Activated T-cell treated with anti-CD3 and anti-CD28 coated beads for 48 hours (primary cell): ENCODE results near the gene CASP8.
A peak's percentile ranks its signal among the peaks of the same experiment; 100 is the strongest.

Experiments
- DNase-seq: peaks from one replicate; pipeline ENCODE4 v3.0.0-alpha.2; 2020; ENCODE audit warnings: low read depth

CASP8 gene

DNA sequence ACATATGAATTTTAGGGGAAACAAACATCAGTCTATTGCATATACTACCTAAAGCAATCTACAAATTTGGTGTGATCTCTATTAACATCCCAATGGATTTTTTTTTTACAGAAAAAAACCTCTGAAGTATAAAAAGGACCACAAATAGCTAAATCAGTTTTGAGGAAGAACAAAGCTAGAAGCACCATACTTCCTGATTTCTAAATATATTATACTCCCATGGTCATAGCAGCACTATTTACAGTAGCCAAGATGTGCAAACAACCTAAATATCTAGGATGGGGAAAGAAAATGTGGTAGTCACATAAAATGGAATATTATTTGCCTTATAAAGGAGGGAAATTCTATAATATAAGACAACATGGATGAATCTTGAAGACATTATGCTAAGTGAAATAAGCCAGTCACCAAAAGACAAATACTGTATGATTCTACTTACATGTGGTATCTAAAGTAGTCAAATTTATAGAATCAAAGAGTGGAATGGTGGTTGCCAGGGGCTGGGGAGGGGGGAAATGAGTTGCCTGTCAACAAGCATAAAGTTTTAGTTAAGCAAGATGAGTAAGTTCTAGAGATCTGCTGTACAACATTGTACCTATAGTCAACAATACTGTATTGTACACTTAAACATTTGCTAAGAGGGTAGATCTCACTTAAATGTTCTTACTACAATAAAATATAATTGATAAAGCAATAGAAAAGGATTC, 17.6 kb upstream of the CASP8 start:
- DNase-seq: no peak

DNA sequence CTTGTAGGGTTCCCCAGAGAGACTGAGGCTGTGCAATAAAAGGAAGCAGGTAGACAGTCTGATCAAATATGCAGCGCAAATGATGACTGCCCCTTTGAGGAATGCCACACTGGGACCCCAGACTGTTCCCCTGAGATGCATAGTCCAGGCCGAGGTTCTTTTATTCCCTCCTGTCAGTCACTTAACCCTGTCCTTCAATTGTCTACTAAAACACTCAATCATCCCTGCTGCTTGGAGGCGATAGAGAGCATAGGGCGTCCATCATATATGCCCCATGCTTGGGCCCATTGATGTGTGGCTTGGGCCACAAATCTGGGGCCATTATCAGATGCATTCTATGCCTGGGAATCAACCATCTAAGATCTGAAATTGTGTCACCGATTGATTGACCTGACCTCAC, 15.5 kb upstream of the CASP8 start:
- DNase-seq: no peak

DNA sequence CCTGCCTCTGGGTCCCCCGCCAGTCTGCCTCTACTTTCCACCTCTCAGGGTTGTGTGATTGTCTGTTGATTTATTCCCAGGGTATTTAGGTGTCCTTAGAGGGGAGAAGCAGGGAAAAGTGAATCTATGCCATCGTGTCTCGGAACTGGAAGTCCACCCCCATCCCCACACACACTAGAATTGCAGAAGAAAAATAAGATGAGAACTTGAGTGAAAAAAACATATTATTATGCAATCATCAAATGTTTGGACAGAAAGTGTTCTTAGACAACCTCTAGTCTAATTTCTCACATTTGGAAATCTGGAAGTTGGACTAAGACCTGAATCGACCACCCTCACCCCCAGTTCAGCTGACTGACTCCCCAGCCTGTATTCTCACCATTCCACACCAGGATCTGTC, 14.1 kb upstream of the CASP8 start:
- DNase-seq: no peak

DNA sequence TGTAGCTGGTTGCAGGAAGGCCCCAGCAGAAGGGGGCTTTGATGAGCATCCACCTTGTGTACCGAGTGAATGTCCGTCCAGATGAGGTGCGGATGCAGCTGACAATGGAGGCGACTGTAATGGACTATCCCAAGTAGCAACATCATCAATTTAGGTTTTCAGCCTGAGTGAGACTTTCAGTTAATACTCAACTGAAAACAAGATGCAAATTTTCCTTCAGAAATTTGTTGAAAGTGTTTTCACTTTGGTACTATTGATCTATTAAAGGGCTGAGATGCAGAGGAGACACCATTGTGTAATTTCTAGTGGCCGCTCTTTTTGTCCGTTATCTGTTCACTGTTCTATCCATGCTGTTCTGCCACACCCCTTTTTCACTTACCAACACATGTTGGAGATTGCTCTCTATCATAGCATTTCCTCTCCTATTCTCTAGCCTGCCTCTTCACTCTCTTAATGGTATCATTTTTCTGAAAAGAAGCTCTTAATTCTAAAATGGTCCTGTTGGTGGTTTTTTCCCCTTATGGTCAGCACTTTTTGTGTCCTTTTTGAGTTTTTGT, 12.0 kb upstream of the CASP8 start:
- no peak for DNase-seq

DNA sequence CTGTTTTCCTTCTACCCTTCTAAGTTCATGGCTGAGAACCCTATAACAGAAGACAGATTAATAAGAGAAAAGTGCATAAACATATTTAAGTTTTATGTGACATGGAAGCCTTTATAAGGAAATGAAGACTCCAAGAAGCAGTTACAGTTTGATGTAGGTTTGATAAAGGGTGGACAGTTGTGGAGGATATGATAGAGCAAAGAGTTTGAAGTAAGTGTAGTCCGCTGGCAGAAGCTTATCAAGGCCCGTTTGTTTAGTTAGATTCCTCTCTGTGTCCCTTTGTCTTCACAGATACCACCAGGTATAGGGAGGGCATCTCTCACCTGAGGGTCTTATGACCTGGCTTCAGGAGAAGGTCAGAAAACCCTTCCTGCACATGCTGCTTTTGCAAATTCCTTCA, 10.4 kb upstream of the CASP8 start:
- no peak for DNase-seq

DNA sequence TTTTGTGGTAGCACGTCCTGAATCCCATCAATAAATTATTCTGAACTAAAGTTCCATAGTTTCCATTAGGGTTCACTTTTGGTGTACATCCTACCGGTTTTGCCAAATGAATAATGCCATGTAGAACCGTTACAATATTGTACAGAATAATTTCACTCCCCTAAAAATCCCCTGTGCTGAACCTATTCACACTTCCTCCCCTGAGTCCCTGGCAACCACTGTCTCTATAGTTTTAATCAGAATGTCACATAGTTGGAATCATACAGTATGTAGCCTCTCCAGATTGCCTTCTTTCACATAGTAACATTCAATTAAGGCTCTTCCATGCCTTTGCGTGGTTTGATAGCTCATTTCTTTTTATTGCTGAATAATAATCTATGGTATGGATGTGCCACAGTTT, 9.6 kb upstream of the CASP8 start:
- DNase-seq: no peak

DNA sequence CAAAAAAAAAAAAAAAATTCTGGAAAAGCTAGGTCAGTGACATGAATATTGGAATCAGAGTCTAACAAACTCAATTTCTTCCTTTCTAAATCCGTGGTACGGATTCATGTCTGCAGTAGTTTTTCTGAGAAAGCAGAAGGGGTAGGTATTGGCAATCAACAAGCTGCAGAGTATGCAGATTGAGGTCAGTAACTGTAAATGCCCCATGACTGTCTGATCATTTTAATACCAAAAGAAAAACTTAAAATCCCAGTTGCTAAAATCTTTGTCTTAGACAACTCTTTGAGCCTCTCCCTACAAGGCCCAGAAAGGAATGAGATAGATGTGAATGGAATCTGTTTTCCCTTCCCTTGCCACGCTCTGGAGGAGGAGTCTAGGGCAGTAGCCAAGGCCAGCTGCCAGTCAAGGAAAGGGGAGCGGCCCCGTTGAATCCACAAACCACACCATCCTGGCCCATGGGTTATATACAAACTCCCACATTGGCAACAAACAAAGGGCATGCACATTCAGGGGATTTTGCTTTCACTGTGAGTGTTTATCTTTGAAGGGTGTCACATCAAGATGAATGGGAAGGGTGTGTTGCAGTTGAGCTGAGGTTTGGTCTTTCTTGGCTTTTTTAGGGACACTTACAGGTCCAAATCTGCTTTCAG, 6.1 kb upstream of the CASP8 start:
- no peak for DNase-seq

DNA sequence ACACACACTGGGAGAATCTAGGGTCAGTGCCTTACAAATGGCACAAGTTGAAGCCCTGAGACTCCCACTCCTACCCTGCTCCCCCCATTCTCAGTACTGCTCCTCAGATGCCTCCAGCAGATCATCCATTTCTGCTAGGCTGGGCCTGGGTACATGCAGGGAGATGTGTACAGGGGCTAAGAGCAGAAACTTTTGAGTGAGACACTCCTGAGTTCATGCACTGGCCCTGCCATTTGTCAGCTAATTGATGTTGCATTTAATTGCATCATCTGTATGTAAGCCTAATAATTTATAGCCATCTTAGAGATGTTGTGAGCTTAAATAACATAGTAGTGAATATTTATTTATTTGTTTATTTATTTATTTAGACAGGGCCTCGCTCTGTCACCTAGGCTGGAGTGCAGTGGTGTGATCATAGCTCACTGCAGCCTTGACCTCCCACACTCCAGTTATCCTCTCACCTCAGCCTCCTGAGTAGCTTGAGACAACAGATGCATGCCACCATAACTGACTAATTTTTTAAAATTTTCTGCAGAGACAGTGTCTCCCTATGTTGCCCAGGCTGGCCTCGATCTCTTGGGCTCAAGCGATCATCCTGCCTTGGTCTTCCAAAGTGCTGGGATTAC, 4.8 kb upstream of the CASP8 start:
- no peak for DNase-seq

DNA sequence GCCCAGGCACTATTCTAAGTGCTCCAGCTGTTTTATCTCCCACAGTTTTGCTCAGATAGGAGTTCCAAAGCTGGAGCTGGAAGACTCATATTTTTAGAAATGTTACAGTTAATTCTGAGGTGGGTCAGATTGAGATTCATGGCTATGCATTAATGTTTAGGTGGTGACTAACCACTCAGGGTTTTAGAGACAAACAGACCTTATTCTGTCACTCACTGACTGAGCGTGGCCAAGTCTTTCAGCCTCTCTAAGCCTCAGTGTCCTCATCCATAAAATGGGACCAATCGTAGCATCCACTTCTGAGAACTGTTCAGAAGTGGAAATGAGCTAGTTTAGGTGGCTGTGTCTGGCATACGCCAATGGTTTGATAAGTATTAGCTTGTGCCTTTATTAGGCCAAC, 4.3 kb upstream of the CASP8 start:
- DNase-seq: no peak

DNA sequence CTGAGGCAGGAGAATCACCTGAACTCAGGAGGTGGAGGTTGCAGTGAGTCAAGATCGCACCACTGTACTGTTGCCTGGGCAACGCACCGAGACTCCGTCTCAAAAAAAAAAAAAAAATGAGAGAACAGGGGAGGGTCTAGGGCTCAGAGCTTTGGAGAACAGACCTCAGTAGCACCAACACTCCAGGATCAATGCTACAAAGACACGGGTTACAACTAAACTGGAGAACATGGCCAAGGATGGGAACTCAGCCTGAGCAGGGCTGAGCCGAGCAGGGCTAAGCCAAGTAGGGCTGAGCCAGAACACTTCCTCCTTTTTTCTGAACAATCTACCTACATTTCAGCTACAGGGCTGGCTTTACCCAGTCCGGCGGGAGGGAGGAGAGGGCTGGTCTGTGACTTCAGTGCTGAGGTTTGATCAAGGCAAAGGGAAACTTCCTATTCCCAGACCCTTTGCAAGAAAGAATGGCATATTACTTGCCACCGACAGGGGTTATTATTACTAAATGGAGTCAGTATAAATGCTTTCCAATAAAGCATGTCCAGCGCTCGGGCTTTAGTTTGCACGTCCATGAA, 2.9 kb upstream of the CASP8 start:
- DNase-seq: peak; percentile 26

DNA sequence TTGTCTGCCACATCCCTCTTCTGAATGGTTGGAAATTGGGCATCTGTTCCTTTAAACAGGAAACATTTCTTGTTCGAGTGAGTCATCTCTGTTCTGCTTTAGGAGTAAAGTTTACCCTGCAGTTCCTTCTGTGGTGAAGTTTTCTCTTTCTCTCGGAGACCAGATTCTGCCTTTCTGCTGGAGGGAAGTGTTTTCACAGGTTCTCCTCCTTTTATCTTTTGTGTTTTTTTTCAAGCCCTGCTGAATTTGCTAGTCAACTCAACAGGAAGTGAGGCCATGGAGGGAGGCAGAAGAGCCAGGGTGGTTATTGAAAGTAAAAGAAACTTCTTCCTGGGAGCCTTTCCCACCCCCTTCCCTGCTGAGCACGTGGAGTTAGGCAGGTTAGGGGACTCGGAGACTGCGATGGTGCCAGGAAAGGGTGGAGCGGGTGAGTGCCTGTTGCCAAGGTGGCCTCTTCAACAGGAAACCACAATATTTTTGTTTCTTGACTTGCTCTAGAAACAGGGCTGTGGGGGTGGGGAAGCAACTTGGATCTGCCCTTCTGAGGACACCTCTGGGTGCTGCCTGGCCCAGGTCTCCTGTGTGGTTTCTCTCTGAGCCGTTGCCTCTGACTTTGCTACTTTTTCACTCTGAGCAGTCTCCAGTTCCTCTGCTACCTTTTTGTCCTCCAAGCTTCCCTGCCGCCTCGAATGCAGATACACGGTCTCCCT, 2.2 kb upstream of the CASP8 start:
- peak; percentile 80 for DNase-seq

DNA sequence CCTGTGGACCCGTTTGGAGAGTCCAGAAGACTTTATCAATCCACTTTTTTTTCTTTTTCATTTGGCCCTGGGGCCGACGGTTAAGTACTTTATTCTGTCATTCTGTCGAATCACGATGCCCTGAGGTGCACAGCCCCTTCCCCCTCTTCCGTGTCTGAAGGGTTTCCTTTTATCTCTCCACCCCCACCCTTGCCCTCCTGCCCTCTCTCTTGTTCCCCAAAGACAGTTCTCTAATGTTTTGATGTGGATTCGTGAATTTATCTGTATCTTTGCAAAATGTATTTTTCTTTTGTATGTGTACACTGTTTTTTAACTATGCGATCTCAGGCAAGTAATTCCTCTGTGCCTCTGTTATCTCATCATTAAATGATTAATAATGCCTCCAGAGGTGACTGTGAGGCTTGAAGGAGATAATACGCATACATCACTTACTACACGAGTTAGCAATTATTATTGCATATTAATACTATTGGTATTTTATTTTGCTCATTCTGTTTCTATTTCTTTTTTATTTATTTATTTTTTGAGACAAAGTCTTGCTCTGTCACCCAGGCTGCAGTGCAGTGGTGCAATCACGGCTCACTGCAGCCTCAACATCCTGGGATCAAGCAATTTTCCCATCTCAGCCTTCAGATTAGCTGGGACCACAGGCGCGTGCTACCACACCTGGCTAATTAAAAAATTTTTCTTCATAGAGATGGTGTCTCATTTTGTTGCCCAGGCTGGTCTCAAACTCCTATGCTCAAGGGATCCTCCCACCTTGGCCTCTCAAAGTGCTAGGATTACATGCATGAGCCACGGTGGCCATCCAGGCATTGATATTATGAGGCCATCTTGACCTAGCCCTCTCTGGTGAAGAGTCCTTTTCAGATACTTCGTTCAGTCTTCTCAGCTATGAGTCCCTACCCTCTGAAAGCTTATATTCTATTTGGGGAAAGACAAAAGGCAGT, 1.4 kb upstream of the CASP8 start:
- no peak for DNase-seq

DNA sequence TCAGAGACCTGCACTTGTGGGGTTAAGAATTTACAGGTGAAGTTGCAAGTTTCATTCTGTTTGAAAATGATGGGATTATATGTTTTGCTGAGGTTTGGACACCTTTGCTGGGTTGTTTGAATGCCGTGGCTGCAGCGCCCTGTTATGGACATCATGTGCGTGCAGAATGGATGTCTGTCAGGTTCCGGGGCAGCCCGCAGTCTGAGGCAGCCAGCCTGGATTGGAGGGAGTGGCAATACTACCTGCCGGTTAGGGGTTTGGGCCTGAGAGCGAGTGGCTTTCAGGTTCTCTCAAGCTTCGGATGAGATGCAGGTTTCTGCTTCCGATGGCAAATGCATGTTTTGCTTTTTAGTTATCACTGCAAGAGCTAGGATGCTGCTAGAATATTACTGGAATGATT, 1.1 kb downstream of the CASP8 start:
- peak; percentile 41 for DNase-seq

DNA sequence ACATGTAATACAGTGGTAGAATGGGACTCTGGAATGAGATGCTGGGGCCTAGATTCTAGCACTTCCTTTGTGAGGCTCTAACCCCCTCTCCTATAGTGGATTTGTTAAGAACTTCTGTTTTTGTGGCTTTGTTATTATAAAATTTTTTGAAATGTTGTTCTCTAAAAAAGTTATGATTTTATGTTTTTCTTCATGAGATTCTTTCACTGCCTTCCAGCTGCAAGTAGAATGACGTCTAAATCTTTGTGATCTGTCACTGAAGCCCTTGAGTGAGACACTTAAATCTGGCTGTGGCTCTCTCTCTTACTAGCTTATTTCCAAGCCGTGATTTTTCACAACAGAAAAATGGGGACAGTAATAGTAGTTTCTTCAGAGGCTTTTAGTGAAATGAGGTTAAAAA, 1.6 kb downstream of the CASP8 start:
- no peak for DNase-seq

DNA sequence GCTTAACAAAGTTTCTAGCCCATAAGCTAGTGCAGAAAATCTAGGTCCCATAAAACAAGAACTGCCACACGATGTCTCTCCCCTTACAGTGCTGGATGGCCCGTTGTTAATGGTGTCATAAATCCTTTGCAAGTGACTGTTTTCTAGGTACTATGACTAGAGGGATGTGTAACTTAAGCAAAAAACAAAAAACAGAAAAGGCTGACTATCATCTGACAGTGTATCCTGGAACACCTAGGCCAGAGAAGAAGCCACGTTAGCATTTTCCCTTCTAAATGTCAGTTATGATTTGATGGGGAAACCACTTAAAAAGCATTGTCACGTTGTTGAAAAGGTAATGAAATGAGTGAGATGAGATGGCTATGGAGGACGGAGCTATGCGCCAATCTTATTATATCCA, 2.4 kb downstream of the CASP8 start:
- DNase-seq: no peak

DNA sequence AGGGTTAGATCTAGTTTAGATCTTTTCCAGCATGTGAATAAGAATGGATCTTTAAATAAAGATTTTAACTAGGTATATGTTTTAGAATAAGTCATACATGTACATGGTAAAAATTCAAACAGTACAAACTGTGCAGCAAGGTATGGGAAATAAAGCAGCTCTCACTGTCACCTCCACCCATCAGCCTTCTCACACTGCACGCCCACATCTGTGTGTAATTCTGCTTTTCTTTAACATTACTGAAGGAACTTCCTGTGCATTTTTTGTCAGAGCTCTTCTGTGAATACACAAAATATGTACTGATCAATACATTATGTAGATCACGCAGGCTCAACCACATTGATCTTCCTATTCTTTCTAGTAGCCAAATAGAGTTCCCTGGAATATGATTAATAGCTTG, 3.4 kb downstream of the CASP8 start:
- no peak for DNase-seq

DNA sequence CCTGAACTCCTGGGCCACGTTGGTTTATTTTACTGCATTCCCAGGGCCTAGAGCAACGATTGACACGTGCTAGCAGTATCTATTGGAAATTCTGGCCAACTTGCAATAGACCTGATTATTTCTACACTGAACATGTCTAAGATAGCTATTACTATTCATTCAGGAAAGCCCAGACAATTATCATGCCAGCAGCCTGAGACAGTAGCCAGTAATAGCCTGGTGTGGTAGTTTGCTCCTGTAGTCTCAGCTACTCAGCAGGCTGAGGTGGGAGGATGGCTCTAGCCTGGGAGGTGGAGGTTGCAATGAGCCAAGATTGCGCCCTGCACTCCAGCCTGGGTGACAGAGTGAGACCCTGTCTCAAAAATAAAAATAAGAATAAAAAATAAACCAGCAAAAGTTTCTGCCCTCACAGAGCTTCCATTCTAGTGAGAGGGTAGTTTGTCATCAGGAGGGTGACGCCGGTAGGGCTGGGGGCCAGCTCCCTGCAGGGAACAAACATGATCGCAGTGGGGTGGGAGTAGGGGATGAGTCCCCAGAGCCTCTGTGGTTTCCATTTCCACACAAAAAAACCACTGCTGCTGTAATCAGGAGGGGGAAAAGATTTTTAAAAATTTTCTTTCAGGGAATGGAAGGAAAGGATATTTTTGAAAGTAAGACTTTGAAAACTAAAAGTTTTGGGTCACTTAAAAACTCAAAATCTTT, 4.3 kb downstream of the CASP8 start:
- no peak for DNase-seq

DNA sequence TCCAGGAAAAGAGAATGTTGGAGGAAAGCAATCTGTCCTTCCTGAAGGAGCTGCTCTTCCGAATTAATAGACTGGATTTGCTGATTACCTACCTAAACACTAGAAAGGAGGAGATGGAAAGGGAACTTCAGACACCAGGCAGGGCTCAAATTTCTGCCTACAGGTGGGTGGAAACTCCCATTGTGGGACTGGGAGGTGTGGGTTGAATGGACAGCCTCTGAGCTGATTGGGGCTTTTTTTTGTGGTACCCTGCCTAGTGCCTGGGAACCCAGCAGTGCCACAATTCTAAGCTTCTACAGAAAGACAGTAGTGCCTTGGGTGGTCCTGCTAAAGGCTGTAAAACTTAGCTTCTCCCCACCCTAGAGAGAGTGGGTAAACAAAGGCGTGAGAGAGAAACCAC, 6.3 kb downstream of the CASP8 start:
- no peak for DNase-seq

DNA sequence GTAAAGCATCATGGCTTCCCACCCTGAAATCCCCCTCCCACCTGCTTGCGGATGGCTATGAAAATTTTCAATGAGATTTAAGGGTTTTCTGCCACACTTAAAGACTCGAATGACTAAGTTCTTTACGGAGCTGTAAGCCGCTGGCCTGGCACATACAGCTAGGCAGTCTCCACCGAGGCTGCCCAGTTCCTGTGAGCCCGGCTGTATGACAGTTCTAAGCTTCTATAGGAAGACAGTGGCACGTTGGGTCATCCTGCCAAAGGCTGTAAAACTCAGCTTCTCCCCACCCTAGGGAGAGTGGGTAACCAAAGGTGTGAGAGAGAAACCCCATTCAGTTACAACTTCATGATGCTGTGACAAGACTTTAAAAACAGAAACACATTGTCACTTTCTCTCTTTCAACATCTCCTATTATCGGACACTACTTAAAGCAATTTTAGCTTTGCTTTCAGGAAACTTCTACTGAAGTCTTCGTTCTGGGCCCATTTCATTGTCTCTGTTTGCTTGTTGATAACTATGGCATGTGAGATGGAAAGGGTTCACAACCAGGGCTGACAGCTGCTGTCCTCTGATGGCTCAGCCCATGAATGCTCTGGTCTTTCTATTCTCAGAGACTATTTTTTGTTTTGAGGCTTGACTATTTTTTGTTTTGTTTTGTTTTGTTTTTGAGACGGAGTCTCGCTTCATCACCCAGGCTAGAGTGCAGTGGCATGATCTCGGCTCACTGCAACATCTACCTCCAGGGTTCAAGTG, 7.1 kb downstream of the CASP8 start:
- no peak for DNase-seq

DNA sequence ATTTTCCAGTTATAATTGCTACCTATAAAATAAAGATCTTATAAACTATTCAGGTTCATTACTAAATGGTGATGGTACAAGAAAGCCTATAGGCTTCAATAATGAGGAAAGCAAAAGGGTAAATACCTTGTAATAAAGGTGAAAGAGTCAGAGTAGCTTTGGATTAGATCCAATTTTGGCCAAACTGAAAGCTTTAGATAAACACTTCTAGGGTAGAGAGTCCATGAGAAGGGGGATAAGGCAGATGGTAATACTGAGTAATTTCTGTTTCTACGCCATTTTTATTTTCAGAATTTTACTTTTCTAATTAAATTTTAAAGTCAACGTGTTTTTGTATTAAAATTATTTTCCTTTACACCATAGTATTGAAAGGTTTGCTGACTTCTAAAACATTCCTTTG, 9.4 kb downstream of the CASP8 start:
- no peak for DNase-seq
